CD4-positive, alpha-beta T cell treated with Interleukin-4 for 1 hour (primary cell): ENCODE data around the gene CNTN4.
"Not testable (repeated sequence)": the region's sequence is repeated elsewhere in the genome, so short reads cannot be mapped to it uniquely, and the experiment has no call there.

Source experiments
- DNase-seq, 2 donors: peaks; one replicate each; pipeline ENCODE4 v3.0.0-alpha.2; 2020 to 2022

Gene CNTN4

DNA sequence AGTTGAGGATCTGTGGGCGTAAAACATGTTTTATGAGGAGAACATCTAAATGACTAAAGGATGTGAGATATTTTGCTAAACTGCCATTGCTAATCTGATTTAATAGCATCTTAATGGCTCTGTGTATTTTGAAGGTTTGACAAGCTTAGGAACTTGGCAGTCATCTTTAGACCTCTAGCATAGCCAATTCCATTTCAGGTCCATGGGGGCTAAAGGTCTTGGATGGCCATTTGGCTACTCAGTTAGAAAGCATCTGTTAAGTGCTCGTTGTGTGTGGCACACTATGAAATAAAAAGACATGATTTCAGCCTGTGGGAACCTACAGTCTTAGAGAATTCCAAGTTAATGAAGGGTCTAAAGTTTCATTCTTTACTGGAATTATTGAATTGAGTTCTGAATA, 775.3 kb downstream of the CNTN4 start:
- DNase-seq: no peak

DNA sequence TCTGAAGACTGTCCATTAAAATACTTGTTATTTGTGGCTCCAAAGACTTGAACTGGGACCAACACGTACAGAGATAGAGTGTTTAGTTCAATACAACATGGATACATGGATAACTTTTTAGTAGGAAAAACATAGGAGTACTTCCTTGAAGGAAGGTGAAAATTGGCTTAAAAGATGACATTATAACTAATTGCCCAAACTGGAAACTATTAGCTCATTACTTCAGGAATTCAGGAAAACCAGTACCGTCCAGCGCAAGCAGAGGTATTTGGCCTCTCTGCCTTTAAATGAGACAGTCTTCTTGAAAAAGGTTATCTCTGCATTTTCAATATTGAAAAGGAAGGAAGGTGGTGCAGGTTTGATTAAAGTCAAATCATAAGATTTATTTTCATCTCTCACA, 777.0 kb downstream of the CNTN4 start:
- DNase-seq: no peak

DNA sequence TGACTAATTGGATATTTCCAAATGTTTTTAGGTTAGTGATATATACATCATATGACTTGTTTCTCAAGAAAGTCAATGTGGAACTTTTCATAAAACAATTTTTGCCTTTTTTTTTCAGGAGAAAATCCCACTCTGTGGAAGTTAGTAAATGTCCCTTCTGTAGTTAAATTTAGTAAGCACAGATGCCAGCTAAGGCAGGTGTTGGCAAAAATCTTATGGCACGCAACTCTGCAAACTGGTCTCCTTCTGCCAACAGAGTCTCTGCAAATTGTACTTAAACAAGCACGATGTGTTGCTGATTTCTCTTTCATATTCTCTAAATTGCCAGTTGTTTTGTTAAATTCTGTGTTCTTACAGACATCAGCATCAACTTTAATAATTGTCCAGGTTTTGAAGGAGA, 777.7 kb downstream of the CNTN4 start:
- no peak for DNase-seq

DNA sequence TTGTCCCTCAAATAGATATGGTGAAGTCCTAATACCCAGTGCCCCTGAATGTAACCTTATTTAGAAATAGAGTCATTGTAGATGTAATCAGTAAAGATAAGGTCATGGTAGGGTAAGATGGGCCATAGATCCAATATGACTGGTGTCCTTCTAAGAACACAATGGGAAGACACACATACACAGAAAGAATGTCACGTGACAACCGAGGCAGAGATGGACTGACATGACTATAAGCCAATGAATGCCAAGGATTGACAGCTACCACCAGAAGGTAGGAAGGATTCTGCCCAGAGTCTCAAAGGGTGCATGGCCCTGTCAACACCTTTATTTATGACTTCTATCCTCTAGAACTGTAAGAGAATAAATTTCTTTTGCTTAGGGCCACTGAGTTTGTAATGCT, 780.4 kb downstream of the CNTN4 start:
- no peak for DNase-seq

DNA sequence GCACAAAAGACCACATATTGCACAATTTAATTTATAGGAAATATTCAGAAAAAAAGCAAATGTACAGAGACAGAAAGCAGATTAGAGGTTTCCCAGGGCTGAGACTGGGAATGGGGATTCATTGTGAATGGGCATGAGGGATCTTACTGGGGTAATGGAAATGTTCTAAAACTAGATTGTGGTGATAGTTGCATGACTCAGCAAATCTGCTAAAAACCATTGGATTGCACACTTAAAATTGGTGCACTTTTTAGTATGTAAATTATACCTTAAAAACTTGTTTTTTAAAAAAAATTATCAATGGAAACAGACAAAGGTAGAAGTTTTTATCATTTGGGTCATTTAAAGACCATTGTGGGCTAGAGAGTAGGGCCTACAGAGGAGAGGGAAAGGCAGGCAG, 780.9 kb downstream of the CNTN4 start:
- no peak for DNase-seq

DNA sequence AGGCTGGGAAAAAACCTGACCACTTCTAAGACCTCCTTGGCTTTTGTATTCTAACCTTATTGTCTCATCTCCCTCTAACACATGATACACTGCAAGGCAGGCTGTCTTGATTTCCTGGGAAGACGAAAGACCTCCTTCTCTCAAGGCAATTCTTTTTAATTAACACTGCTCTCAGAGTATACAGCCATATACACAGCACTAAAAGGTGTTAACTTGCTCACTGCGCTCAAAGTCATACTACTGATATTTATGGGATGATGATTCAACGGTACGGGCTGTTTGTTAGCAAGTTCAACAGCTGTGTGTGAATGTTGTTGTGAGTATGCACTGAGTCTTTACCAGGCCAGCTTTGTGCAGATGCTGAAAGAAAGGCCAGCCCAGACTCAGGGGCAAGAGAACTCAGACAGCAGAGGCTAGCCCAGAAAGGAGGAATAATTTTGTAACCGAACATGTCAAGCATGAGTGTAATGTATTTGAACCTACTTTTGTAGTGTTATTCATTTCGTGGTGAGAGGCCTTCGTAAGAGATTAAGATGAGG, 781.6 kb downstream of the CNTN4 start:
- no peak for DNase-seq

DNA sequence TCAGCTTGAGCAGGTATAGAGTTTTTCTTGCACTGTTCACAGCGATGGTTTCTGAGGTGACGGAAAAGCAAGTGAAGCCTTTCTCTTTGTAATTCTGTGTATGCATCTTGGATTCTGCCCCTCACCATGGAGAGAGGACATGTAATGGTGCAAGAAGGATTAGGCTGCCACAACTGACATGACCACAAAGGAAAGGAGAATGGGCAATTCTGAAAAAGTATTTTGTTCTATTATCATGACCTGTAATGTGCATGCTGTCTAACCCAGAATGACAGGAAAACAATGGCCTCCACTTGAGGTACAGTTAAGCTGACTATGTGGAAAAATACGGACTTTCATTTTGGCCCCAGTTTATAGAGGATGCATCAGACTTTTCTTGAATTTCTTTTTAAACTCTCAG, 784.6 kb downstream of the CNTN4 start:
- DNase-seq: no peak

DNA sequence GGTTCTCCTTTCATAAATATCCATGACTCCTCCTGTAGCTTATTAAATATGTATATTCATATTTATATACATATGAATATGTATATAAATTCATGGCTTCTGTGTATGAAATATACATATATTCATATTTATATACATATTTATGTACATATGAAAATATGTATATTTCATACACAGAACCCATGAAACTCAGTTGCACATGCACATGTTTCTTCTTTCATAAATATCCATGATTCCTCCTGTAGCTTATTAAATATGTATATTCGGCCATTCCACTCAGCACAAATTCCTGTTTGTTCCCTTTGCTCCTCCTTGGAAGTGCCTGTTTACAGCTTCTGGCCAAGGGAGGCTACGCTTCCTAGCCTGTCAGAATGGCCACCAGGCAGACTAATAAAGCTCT, 789.9 kb downstream of the CNTN4 start:
- DNase-seq: no peak

DNA sequence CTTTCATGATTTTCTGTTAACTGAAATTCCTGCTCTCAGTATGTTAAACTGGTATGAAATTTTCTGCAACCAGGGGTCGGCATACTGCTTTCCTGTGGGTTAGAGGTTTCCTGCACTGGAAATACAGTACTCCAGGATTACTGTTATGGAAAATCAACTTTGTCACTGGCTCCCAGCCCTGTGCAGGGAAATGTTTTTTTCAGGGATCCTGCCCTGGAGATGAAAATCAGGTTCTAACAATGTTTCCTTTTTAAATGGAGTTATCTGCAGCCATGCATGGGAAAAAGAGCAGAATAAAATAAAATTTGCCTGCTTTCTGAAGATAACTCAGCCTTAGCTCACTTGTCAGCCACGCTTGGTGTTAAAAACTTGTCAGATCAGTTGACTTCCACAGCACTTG, 791.1 kb downstream of the CNTN4 start:
- no peak for DNase-seq

DNA sequence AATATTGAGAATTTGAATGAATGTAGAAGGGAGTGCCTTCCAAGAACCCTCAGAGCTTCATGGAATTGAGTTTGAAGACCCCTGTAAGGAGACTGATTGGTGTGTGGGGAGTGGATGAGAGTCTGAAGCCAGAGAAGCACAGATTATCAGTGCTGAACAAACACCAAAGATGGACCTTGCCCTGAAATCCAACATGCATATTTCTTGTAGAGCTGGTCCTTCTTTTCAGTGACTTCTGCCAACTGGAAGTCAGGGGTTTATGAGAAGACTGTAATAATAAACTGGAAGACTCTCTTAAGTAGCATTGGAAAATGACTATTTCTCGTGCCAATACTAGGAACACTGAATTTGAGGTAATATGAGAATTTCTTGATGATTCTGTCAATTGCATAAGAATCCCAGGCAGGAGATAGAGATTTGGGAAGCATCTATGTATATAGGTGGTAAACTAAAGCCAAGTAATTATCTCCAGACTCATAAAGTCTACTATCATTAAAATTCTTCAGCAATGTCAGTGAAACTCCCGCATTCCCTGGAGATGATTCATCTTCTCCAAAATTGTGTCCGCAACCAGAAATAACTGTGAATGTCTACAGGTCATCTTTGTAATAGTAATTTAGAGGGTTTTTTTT, 797.8 kb downstream of the CNTN4 start:
- DNase-seq: no peak

DNA sequence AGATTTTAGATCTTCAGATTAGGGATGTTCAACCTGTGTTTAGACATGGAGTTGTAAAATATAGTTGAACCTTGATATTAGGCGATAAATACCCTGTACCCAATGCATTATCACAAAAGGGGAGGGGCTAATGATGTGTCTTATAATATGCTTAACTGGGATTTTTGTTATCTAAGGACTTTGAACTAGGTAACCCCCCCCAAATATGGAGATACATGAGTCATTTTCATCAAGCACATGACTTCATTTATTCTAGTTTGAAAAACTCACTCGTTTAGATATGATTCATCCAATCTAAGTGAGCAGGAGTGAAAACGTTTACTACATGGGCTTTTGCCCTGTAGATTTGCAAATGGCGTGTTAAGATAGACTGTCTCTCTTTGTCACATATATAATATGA, 799.2 kb downstream of the CNTN4 start:
- DNase-seq: no peak

DNA sequence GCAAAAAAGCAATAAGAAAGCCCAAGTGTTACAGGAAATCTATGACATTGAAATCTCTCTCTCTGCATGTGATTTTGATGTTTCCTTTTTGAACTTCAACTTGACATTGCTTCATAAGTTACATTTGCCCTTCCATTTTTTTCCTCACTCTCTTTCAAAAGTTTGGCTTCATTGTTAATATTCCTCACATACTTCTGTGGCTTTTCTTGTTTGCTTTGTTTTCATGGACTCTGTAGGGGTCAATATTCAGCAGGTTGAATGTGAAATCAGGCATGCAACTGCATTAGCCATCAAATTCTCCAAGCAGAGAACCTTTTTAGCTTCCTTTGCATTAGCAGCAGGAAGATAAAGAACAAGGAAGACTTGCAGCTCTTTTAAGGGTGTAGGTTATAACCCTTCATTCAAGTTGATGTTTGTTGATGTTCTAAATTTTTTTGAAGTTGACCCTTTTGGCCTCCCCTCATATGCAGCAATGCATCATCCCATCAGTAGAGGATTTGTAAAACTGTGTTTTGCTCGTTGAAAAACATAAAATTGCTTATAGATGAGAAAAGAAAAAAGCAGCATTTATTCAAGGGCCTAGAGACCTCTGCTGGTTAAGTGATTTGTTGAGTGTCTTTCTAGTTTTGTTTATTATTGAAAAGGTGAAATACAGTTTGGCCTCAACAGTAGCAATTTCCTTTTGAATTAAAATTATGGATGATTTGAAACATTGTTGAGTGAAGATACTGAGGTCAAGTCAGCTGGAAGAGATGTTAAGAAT, 800.1 kb downstream of the CNTN4 start:
- no peak for DNase-seq

DNA sequence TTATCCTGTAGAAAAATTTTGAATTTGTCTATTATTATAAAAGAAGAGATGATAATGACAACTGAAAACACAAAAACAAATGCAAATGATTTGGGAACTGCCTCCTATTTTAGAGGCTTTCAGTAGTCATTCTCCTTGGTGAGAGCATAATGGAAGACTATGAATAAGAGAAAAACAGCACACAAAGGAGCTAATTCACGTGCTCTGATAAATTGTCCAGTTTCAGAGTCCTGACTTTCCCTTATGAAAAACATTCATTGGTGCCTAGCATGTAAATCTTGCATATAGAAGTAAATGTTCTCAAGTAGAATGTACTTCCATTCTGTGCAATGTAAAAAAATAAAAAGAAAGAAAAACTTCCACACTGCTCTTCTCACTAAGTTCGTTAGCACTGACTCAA, 805.4 kb downstream of the CNTN4 start:
- no peak for DNase-seq

DNA sequence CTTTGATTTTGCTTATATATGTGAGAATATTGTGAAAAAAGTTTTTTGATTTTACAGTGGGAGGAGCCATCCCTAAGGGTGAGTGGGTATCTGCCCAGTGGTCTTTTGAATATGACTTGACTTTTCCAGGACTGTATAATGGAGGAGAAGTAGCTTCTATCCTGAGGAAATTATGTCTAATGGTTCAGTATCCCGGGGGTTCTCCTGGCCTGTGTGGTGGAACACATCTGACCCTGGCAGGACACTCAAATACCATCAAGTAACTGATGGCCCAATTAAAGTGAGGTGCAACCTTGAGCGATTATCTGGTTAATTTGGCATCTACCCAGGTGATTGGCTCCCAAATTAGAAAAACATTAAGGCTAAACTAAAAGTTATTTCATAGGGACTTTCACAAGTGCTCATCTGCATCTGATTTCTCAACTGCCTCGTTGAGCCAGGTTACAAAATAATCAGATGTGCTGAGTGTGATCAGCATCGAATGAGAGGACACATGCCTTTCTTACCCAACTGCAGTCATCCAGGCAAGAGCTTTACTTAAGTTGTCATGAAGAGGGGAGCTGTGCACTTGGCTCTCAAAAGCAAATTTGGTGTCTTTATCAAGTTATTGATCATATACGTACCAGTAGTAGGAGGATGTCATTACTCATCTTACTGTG, 810.2 kb downstream of the CNTN4 start:
- DNase-seq: no peak

DNA sequence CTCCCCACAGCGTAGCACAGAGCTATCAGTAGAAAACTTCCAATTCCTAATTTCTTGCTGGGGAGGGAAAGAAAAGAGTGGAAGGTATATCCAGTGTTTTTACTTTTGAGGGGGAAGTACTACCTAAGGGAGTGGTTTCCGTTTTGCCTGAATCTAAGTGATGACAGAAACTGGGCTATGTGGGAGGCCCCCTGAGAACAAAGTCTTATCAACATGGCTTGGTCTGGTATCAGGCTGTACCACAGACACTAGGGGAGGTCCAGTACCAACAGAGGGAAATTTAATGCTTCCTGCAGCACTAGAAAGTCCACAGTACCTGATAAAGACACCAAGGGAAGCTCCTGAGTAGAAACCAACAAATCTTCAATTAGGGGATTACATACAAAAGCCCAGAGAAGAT, 812.3 kb downstream of the CNTN4 start:
- no peak for DNase-seq

DNA sequence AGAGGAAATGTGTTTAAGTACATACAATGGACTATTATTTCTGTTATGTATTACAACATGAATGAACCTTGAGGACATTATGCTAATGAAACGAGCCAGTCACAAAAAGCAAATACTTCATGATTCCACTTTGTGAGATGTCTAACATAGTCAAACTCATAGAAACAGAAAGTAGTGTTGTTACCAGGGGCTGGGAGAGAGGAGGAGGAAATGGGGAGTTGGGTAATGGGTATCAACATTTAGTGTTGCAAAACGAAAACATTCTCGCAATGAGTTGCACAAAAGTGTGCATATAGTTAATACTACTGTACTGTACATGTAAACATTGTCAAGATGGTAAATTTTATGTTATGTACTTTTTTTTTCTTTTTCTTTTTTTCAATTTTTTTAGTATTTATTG, 817.2 kb downstream of the CNTN4 start:
- no peak for DNase-seq

DNA sequence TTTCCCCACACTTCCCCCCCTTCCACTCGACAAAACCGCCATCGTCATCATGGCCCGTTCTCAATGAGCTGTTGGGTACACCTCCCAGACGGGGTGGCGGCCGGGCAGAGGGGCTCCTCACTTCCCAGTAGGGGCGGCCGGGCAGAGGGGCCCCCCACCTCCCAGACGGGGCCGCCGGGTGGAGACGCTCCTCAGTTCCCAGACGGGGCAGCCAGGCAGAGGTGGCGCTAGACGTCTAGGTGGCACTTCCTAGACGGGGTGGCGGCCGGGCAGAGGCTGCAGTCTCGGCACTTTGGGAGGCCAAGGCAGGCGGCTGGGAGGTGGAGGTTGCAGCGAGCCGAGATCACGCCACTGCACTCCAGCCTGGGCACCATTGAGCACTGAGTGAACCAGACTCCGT, 818.0 kb downstream of the CNTN4 start:
- DNase-seq: not testable (repeated sequence)

DNA sequence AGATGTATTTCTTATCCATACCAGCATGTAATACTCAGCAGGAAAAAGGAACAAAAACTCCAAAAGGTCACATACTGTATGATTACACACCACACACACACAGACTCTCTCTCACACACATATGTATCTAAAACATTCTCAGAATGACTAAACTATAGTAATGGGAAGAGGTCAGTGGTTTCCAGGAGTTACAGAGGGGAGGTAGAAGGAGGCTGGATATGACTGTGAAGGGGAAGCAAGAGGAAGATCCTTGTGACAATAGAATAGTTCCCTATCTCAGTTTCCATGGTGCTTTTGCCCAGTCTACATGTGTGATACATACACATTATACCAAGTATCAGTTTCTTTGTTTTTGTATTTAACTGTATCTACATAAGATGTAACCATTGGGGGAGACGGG, 821.4 kb downstream of the CNTN4 start:
- no peak for DNase-seq

DNA sequence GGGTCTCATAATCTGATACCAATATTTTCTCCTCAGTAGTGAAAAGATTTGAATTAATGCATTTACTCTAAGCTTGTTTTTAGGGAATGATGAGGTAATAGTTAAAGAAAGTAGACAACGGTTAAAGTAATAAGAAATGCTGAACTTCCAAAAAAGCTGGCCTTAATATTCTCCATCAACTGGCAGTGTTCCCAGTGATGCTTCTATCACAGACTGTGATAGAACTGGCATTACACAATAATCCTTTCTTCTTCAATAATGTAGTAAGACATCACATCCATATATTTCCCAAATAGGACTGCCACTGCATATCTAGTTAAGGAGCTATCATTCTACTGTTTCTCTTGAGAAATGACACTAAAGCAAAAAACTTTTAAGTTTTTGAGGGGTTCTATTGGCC, 822.8 kb downstream of the CNTN4 start:
- DNase-seq: no peak

DNA sequence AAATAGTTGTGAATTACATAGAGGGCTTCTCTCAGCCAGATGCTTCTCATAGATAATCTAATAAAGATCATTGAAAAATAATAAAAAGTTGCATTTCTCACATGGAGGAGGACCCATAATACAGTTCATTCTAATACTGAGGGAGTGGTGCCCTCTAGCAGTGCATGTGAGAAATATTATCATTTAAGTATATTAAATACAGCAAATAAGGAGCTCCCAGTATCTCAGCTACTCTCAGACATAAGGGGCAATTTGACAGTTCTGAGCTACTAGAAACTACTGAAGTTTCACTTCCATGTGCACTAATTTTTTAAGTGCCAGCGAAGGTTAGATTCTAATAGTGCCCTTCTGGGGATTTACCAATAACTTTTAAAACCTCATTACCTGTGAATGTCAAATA, 823.2 kb downstream of the CNTN4 start:
- DNase-seq: peak in 1 of 2 donors; percentile 9

DNA sequence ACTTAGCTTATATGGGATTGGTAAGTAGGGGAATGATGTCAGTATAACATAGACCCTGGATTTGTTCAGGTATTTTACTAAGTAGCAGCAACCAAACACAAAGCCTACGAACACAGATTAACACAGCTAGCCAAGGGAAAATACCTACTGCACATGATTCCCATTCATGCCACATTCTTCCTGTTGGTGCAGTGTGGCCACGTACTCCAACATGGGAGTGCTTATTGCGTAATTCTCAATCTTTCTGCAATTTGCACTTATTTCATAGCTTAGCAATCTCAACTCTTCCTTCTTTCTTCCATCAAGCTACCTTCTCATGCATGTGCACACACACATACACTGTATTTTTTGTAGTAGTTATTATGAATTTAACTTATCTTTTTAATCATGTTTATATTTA, 824.7 kb downstream of the CNTN4 start:
- DNase-seq: no peak

DNA sequence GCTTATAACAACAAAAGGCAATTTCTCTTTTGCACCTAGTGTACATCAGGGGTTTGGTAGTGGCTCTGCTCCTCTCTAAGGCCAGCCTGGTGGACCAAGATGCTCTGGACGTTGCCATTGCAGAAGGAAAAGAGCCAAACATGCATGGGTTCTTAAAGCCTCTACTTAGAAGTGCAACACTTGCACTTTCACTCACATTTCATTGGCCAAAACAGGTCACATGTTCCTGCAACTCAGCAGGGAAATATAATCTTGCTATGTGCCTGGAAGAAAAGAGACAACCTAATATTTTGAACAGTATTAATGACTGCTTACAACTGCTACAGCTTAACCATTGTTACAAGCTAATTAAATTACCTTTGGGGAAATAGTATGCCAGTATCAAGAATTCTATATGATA, 828.6 kb downstream of the CNTN4 start:
- DNase-seq: no peak

DNA sequence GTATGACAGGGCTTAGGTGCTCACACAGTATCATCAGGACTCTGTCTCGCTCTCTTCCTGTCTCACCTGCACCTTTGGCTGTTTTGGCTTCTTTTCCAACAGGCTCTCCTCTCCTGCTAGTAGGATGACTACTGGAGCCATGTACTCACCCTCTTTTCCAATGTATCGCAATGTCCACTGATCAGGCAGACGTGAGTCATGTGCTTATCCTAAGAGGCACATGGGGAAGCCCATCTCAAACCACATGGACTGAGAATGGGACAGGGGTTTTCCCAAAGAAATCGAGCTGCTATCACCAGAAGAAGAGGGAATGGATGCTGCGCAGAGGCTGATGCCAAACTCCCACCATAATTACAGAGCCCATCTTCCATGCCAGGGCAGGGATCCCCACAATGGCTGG, 830.9 kb downstream of the CNTN4 start:
- DNase-seq: no peak

DNA sequence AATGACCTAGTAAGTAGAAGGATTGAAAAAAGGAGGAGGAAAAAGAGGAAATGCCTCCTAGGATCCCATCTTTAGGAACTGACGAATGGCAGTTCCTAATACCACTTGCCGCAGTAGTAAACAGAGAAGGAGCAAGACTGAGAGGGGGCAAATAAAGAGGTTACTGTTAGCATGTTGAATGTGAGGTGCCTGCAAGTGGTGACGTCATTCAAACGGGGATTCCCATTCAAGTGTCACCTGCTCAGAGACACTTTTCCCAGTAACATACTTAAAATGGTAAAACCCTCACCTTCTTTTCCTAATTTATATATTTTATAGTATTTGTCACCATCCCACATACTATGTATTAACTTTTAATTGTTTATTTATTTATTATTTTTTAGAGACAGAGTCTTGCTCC, 832.6 kb downstream of the CNTN4 start:
- no peak for DNase-seq
